Stimulated activated naive CD4-positive, alpha-beta T cell (primary cell): ENCODE results near the gene ABCA7.
A peak's percentile ranks its signal among the peaks of the same experiment; 100 is the strongest.

Experiments used
- DNase-seq, 6 experiments: peaks; one replicate each; lab custom pipeline; 2025; lab: John Stamatoyannopoulos, UW

The ABCA7 gene

GRCh38 chr19:1086613-1087012, 46.7 kb downstream of the ABCA7 start:
- DNase-seq = peak in 2 of 6 experiments; percentile 53 to 63

GRCh38 chr19:1087813-1088415, 48.0 kb downstream of the ABCA7 start:
- DNase-seq = peak; percentile 45 to 81 (median 63)

DNA sequence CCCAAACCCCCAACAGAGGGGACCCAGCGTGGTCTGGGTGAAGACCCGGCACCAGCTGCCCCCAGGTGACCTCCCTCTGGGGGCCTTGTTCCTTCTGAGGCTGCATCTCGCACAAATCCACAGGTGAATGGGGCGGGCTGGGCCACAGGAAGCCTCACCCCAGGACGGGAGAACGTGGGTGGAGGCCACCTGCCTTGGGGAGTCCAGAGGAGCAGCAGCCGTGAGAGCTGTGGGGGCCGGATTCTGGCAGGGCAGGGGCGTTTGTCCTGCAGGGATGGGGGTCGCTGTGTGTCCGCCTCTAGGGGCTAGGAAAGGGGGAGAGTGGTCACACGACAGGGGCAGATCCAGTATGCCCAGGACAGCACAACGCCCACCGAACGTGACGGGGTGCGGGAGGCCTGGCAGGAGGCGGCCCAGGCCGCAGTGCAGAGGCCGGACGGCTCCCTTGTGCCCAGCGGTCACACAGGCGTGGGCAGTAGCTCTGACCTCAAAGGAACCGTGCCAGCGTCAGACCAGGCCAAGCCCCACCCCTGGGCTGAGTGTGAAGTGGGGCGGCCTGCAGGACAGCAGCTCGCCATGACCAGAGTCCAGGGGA, 48.6 kb downstream of the ABCA7 start:
- DNase-seq = peak in 3 of 6 experiments; percentile 39 to 64 (median 59)

DNA sequence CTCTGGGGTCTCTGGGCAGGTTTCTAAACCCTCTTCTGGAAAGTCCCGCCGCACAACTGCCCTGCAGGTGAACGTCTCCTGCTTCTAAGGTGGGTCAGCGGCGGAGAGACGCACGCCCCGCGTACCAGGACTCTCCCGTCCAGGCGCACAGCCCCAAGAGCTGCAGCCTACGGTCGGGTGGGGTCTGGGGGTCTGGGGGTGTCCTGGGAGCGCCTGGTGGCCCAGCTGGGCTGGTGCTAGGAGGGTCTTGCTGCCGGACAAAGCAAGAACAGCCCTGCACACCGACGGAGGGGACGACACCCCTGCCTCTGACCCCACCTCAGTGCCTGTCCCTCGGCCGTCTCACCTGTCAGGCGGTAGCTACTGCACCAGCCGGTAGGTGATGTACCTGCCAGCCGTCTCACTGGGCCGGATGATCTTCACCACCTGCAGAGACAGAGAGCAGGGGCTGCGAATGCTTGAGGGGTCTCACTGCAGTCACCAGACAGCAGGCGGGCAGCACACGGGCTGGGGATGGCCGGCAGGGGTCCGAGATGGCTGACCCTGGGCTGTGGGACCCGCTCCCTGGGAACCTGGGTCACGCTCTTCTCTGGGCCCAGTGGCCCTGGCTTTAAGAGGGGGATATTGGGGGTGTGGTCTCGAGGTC, 49.3 kb downstream of the ABCA7 start:
- peak in 2 of 6 experiments; percentile 44 to 63 for DNase-seq

- peak in 1 of 6 experiments; percentile 38 for DNase-seq
Observed at GRCh38 chr19:1089891-1090290, 50.0 kb downstream of the ABCA7 start.

- DNase-seq = peak in 2 of 6 experiments; percentile 31 to 52
Observed at GRCh38 chr19:1090731-1091543, 51.0 kb downstream of the ABCA7 start.

DNA sequence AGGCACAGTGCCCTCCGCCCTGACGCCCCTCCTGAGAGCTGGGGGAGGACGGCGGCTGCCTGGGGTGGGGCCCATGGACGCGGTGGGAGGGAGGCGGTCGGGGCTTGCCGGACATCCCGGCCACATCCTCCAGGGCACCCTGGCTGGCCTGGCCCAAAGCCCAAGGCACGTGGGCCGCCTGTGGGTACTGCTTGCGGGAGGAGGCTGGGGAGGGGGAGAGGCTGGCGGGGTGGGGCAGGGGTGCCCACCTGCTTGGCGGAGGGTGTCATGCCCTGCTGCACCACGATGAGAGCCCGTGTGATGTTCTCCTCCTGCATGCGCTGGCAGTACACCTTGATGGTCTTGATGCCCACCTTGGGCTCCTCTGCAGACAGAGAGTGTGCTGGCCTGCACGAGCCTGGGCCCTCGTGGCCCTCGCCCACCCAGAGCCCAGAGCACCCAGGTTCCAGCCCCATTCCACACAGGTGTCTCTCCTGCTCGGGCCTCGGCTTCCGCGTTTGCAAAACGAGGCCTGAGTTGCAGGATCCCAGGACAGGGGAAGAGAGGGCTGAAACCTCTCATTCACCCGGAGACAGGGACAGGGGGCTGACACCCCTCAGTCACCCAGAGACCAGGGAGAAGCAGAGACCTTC, 51.8 kb downstream of the ABCA7 start:
- DNase-seq = no peak

- DNase-seq = no peak
Observed at GRCh38 chr19:1093330-1093729, 53.4 kb downstream of the ABCA7 start.

DNA sequence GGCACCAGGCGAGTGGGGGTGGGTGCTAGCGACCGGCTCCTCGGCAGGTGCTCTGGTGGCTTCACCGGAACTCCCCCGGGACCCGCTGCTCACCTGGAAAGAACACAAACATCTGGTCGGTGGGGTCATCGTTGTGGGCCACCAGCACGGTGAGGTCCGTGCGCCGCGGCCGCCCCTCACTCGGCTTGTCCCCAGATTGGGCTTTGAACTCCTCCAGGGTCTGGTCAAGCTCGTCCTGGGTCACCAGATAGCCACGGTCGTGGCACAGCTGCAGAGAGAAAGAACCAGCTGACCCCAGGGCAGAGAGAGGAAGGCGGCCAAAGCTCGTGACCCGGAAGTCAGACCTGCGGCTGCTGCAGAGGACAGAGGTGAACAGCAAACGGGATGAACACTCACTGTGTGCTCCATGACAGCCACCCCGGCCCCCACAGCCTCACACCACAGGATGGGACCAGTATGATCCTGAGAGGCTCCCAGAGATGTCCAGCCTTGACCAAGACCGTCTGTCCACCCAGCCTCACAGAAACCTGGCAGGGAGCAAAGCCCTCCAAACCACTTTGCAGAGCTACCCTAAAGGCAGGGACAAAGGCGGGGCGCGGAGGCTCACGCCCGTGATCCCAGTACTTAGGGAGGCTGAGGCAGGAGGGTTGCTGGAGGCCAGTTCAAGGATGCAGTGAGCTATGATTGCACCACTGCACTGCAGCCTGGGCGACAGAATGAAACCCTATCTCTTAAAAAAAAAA, 54.1 kb downstream of the ABCA7 start:
- DNase-seq = no peak

GRCh38 chr19:1094655-1094977, 54.7 kb downstream of the ABCA7 start:
- DNase-seq = no peak

GRCh38 chr19:1094978-1095701, 55.2 kb downstream of the ABCA7 start, which contains the start of gene POLR2E:
Gene POLR2E (minus strand): TSS chr19:1095375. CDS start chr19:1095315, 60 bp downstream.
- peak; percentile 96 to 99 (median 98) for DNase-seq

GRCh38 chr19:1097810-1098176, 57.9 kb downstream of the ABCA7 start:
- DNase-seq = no peak

DNA sequence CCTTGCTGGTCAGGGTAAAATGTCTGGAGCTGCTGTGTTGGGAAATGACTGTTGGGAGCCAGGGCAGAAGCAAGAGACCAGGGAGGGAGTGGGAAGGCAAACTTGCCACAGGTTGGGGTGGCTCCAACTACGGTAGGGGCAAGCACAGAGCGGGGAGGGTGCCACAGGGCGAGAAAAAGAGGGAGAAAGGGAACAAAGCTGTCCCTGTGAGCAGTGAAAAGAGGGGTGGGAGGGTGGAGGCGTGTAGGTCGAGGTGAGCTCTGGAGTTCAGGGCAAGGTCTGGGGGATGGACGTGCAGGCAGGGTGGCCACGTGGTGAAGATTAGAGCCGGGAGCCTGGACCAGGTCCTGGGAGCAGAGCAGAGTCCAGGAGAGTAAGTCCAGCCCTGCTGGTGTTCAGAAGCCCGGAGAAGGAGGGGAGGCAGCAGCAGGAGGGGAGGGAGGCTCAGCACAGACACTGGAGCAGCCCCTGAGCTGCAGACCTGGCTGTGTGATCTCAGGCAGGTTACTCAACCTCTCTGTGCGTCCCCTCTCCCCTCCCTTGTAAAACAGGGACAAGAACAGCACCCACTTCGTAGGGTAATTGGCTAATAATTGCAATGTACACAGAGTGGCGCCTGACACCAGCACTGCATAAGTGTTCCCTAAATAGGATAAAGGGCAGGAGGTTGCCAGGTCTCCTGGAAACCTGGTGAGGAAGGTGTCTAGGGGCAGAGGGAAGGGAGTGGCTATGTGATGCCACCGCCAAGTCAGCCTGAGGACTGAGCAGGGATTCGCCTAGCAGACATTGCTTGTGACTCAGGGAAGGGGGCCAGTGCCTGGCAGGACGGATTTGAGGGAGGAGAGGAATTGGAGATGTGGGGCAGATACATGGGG, 58.5 kb downstream of the ABCA7 start:
- no peak for DNase-seq

DNA sequence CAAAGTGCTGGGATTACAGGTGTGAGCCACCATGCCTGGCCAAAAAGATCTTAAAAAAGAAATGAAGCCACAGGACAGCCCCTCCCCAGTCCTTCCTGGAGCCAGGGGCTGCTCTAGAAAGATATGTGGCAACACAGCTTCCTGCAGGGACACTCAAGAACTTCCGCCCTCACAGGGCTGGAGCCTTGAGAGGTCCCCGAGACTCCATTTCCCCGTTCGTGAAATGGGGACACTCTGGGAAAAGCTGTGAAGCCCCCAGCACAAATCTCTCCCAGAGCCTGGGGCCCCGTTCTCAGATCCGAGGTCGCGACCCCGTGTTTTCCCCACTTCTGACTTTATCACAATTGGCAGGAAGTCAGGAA, 61.4 kb downstream of the ABCA7 start:
- DNase-seq = no peak

DNA sequence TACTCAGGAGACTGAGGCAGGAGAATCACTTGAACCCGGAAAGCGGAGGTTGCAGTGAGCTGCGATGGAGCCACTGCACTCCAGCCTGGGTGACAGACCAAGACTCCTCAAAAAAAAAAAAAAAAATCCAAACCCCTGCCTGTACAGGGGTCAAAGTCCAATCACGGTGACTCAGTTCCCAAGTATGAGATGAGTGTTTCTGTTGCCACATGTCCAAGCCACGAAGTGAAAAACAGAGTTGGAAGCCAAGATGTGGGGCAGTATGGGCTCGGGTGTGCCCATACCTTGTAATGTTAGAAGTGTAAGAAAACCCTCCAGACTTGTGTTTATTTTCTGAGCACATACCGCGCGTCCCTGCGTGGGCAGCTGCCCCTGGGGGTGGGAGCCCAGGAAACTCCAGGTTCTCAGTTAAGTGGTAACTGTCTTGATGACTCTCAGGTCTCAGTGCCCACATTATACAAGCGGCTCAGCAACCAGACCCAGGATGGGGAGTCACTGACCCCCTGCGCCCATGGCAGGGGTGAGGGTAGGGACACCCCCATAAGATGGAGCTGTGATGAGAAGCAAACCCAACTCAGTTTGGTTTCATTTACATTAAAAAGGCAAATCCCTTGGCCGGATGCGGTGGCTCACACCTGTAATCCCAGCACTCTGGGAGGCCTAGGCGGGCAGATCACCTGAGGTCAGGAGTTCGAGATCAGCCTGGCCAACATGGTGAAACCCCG, 62.7 kb downstream of the ABCA7 start:
- DNase-seq = peak in 1 of 6 experiments; percentile 19

- DNase-seq = no peak
Observed at GRCh38 chr19:1103132-1103707, 63.3 kb downstream of the ABCA7 start.

DNA sequence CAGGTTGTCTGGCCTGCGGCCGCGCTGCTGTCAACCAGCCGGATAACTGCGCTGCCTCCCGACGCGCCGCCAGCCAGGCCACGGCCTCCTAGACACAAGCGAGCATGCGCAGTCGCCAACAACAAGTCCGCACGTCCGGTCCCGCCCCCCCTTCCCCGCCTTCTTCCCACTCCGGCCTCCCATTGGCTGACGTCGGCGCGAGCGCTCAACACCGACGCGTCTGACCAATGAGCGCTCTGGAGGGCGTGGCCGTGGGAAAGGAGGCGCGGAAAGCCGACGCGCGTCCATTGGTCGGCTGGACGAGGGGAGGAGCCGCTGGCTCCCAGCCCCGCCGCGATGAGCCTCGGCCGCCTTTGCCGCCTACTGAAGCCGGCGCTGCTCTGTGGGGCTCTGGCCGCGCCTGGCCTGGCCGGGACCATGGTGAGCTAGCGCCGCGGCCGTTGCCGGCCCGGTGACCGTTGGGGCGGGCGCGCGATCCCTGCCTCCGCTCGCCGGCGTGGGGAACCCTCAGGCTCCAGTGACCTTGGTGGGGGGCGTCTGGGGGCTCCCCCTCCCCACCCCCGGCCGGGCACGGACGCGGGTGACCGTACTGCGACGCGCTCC, 63.9 kb downstream of the ABCA7 start, which contains the start of gene GPX4:
GPX4 (plus strand) TSS at position 287 of the 603 bp plus-strand sequence; CDS start at position 337, 50 bp downstream.
- DNase-seq = peak; percentile 95 to 99 (median 98)
